ENCODE measurements around the gene AHRR. TPM values are rescaled to one million over a fixed set of nuclear protein-coding genes. Genes with fewer than 3 reads are reported as not detected.

Gene AHRR
- total RNA-seq, 1 donor from 2014 or later, result 0.53 TPM

DNA sequence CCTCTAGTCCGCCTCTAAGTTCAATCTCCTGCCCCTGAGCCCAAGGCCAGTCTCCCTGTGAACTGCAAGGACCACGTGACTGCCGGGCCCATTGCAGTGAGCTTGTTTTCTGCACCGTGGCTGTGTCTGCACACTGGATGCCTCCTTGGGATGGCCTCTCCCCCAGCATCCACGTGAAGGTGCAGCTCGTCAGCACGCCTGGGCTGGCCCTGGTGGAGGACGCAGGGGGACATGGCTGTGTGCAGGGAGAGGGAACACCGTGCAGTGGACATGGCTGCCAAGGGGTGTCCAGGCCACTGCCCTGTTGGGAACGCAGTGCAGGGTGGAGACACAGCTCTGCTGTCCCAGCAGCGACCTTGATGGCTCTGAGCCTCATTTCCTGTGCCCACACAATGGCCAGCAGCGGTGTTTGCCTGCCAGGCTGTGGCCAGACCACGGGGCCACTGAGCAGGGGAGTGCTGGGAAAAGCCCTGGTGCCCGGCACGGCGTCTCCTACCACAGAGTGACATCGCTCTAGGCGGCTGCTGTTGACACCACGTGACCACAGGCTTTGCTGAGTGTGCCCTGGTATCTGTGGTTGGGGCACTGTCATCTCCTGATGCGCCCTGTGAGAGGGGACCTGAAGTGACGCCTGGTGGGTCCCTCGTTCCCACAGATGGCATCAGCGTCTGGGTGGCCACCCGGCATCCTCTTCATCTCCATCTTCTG lies 94.6 kb downstream of the AHRR start:
- Histone ChIP-seq H3K27me3 (ENCODE audit: control insufficient read depth, insufficient read depth, low read length) (no peaks in the 10 kb centered on the region), H3K36me3 (ENCODE audit: control insufficient read depth, insufficient read depth, low read length) (no peaks in the 10 kb centered on the region), H3K4me3 (ENCODE audit: low read depth, low read length) (no peak overlapping the region)
- DNase-seq (ENCODE audit: low read depth) (no peak), FAIRE-seq (no peak)
- TF ChIP-seq, protein P1, sequence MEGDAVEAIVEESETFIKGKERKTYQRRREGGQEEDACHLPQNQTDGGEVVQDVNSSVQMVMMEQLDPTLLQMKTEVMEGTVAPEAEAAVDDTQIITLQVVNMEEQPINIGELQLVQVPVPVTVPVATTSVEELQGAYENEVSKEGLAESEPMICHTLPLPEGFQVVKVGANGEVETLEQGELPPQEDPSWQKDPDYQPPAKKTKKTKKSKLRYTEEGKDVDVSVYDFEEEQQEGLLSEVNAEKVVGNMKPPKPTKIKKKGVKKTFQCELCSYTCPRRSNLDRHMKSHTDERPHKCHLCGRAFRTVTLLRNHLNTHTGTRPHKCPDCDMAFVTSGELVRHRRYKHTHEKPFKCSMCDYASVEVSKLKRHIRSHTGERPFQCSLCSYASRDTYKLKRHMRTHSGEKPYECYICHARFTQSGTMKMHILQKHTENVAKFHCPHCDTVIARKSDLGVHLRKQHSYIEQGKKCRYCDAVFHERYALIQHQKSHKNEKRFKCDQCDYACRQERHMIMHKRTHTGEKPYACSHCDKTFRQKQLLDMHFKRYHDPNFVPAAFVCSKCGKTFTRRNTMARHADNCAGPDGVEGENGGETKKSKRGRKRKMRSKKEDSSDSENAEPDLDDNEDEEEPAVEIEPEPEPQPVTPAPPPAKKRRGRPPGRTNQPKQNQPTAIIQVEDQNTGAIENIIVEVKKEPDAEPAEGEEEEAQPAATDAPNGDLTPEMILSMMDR (IDR thresholded peaks at IDR 0.05; ENCODE audit: insufficient read depth, low read length, severe bottlenecking), result no peak

DNA sequence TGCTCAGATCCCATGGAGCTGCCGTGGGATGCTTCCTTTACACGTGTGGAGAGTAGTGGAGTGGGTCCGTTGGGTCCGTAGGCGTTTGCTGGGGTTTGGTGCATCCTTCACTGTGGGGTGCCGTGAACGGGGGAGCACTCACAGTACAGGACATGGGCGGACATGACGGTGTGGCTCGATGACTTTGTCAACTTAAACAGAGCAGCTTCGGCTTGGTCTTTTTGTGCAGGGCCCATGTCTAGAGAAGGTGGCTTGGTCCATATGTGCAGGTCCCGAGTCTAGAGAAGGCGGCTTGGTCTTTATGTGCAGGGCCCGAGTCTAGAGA lies 95.1 kb downstream of the AHRR start:
- H3K36me3 ChIP-seq (ENCODE audit: control insufficient read depth, insufficient read depth, low read length), result no peaks in the 10 kb centered on the region
- H3K4me3 ChIP-seq (ENCODE audit: low read depth, low read length), result no peak overlapping the region
- no peak for FAIRE-seq
- H3K27me3 ChIP-seq (ENCODE audit: control insufficient read depth, insufficient read depth, low read length), result no peaks in the 10 kb centered on the region
- no peak for DNase-seq (ENCODE audit: low read depth)
- TF ChIP-seq, protein P1 (IDR thresholded peaks at IDR 0.05; ENCODE audit: insufficient read depth, low read length, severe bottlenecking), result no peak

DNA sequence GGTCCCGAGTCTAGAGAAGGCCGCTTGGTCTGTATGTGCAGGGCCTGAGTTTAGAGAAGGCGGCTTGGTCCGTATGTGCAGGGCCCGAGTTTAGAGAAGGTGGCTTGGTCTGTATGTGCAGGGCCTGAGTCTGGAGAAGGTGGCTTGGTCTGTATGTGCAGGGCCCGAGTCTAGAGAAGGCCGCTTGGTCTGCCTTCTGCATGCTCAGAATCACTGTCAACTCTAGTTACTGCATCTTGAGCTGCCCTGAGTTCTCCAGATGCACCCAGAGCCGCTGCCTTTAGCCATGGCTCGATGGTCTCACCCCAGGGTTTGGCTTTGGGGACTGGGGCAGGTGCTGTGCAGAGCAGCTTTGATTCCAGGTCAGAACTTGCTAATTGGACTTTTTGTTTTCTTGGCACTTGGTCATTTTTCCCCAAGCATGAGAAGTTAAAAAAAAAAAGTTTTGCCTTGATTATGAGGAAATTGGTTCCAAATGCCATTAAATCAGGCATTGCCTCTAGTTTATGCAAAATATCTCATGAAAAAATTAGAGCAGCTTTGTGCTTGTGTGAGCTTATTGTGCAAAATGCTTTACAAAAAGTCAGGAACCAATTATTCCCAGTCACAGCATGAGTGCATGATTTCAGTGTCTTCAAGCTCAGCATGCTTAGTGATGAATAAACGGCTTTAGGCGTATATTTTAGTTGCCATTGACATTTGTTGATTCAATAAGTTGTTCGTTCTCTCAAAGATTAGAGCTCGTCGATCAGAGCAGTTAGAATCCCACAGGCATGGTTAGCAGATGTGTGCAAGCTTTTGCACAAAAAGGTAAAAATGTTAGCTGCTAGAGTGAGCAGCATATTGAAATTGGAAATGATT lies 96.0 kb downstream of the AHRR start:
- Histone ChIP-seq H3K27me3 (ENCODE audit: control insufficient read depth, insufficient read depth, low read length) (no peaks in the 10 kb centered on the region), H3K36me3 (ENCODE audit: control insufficient read depth, insufficient read depth, low read length) (no peaks in the 10 kb centered on the region), H3K4me3 (ENCODE audit: low read depth, low read length) (no peak overlapping the region)
- FAIRE-seq, result no peak
- TF ChIP-seq, protein P1 (IDR thresholded peaks at IDR 0.05; ENCODE audit: insufficient read depth, low read length, severe bottlenecking), result no peak
- DNase-seq (ENCODE audit: low read depth), result no peak

DNA sequence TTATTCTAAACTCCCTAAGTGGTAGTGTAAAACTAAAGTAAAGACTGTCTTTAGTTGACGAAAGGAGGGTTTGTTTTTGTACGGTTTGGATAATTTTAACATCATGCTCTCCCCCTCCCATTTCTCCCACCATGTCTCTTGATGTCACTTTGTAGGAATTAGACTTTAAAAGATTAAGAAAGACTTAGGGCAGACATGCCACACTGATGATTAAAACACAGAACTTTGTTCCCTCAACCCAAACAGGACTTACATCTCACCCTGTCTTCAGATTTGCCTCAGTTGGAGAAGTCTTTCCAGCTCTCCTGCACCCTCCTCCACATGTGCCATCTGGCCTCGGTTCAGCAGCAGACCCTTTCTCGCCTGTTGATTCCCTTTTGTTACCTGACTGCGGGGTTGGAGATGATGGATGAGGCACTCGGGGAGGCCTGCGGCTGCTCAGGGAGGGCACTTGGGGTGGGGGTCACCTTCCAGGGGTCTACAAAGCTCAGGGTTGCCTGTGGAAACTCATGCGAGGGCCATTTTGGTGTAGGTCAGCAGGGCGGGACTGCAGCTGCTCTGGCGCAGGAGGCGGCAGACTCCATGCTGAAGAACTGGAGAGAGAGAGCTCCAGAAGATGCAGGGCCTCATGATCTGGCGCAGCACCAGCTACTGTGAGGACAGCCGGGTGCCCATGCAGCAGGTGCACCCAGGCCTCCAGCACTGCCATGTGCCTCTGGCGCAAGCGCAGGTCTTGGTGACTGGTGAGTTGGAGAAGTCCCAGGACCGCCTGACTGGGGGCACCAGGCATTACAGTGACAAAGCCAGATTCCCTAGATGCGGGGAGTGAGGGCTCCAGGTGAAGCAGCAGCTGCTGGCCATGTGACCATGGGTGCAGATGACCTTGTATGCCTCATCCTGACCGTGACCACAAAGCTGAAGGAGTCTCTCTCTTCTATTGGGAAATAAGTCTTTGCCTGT lies 96.9 kb downstream of the AHRR start:
- Histone ChIP-seq H3K36me3 (ENCODE audit: control insufficient read depth, insufficient read depth, low read length) (no peaks in the 10 kb centered on the region), H3K4me3 (ENCODE audit: low read depth, low read length) (no peak overlapping the region), H3K27me3 (ENCODE audit: control insufficient read depth, insufficient read depth, low read length) (no peaks in the 10 kb centered on the region)
- TF ChIP-seq, protein P1 (IDR thresholded peaks at IDR 0.05; ENCODE audit: insufficient read depth, low read length, severe bottlenecking), result no peak
- DNase-seq (ENCODE audit: low read depth), result no peak
- FAIRE-seq, result no peak

DNA sequence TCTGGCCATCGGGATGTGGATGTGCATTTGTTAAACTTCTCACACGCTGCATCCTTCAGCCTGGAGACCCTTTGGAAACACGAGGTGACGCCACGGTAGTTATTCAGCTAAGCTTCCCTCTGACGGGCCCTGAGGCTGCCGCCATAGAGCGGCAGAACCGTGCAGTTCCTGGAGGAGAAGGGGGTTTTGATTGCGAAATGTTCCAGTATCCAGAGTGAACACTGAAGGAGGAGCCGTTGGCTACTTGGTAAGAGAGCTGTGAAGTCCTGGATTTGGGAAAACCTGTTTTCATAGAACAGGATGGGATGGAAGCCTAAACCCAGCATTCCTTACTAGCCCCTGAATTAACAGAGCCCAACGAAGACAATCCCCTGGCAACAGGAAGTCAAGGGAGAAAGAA lies 98.5 kb downstream of the AHRR start:
- H3K27me3 ChIP-seq (ENCODE audit: control insufficient read depth, insufficient read depth, low read length), result no peaks in the 10 kb centered on the region
- FAIRE-seq, result no peak
- no peak for DNase-seq (ENCODE audit: low read depth)
- no peak overlapping the region for H3K4me3 ChIP-seq (ENCODE audit: low read depth, low read length)
- TF ChIP-seq, protein P1 (IDR thresholded peaks at IDR 0.05; ENCODE audit: insufficient read depth, low read length, severe bottlenecking), result no peak
- no peaks in the 10 kb centered on the region for H3K36me3 ChIP-seq (ENCODE audit: control insufficient read depth, insufficient read depth, low read length)
